ENCODE results near the gene KIF23.

DNA sequence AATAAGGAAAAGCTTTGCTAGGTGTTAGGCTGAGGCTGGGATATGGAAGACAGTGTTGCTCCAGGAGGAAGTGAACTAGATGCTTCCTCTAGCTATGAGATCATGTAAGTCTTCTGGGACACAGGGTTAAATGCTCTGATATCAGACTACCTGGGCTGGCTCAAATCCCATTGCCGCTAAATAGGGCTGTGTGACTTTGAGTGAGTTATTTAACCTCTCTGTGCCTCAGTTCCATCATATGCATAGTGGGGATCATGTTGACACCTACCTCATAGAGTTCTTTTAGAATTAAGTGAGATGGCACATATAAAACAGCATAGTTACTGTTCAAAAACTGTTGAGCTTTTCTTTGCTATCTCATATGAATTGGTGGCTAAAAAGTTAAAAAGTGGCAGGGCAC is 51.1 kb downstream of the KIF23 start:
- TF ChIP-seq, protein P1, sequence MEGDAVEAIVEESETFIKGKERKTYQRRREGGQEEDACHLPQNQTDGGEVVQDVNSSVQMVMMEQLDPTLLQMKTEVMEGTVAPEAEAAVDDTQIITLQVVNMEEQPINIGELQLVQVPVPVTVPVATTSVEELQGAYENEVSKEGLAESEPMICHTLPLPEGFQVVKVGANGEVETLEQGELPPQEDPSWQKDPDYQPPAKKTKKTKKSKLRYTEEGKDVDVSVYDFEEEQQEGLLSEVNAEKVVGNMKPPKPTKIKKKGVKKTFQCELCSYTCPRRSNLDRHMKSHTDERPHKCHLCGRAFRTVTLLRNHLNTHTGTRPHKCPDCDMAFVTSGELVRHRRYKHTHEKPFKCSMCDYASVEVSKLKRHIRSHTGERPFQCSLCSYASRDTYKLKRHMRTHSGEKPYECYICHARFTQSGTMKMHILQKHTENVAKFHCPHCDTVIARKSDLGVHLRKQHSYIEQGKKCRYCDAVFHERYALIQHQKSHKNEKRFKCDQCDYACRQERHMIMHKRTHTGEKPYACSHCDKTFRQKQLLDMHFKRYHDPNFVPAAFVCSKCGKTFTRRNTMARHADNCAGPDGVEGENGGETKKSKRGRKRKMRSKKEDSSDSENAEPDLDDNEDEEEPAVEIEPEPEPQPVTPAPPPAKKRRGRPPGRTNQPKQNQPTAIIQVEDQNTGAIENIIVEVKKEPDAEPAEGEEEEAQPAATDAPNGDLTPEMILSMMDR (conservative IDR thresholded peaks at IDR 0.05; ENCODE audit: low read depth, low read length), result no peak
- TF ChIP-seq RAD21 (IDR thresholded peaks at IDR 0.05; ENCODE audit: low read length) (no peak), CEBPB (IDR thresholded peaks at IDR 0.05; ENCODE audit: low read depth, low read length) (no peak), MAFK (IDR thresholded peaks at IDR 0.05; ENCODE audit: low read depth, low read length) (no peak), POLR2A (IDR thresholded peaks at IDR 0.05; ENCODE audit: low read depth, low read length) (no peak), SMC3 (IDR thresholded peaks at IDR 0.05; ENCODE audit: low read depth, low read length) (no peak)

Data from IMR-90 (cell line).